C4-2B (cell line): ENCODE measurements around the gene R3HDM2.

Experiments used
- CTCF ChIP-seq: fragments of 450-650 bp; conservative IDR thresholded peaks from 2 replicates; pipeline ENCODE4 v1.5.1; 2017; ENCODE audit warnings: mild to moderate bottlenecking
- ZFX ChIP-seq: fragments of 450-650 bp; IDR thresholded peaks from 2 replicates; pipeline ENCODE4 v1.6.1; 2017

- TF ChIP-seq CTCF (no peak), ZFX (no peak)
Observed at GRCh38 chr12:57456737-57457490, 26.1 kb upstream of the R3HDM2 start.
